Type B pancreatic cell (in vitro differentiated cells): ENCODE data around the gene SLC28A3. TPM values are rescaled to one million over a fixed set of nuclear protein-coding genes. Genes with fewer than 3 reads are reported as not detected.

Experiments used
- DNase-seq: peaks from one replicate; pipeline ENCODE4 v3.0.0; 2021; ENCODE audit warnings: mixed read lengths; ENCODE audit not compliant: unreplicated experiment; ENCODE audit errors: extremely low spot score
- H3K27ac Mint-ChIP-seq: 2 replicates; pipeline ENCODE4 v1.8.0; 2021; ENCODE audit warnings: mild to moderate bottlenecking, mixed read lengths
- H3K27me3 Mint-ChIP-seq: 2 replicates; pipeline ENCODE4 v1.8.0; 2021; ENCODE audit warnings: mixed read lengths
- H3K36me3 Mint-ChIP-seq: 2 replicates; pipeline ENCODE4 v1.8.0; 2021; ENCODE audit warnings: mixed read lengths
- H3K4me1 Mint-ChIP-seq: one replicate; pipeline ENCODE4 v1.8.0; 2021; ENCODE audit warnings: mixed read lengths; ENCODE audit not compliant: unreplicated experiment
- H3K4me3 Mint-ChIP-seq: 2 replicates; pipeline ENCODE4 v1.8.0; 2021; ENCODE audit warnings: mild to moderate bottlenecking, mixed read lengths
- H3K9me3 Mint-ChIP-seq: 2 replicates; pipeline ENCODE4 v1.8.0; 2021; ENCODE audit warnings: mixed read lengths
- CTCF ChIP-seq: fragments of 200-600 bp; sonication (generic); conservative IDR thresholded peaks from 2 replicates; pipeline ENCODE4 v1.5.0; 2021; ENCODE audit warnings: antibody characterized with exemption, mild to moderate bottlenecking
- total RNA-seq: library from RNA; stranded (reverse); gene quantifications from 2 replicates; pipeline ENCODE4 v1.2.1, GENCODE V29; 2021; ENCODE audit warnings: low replicate concordance

SLC28A3 gene
- total RNA-seq, 1 donor from 2014 or later: 2.4 TPM

- no peak for DNase-seq
- H3K27me3 Mint-ChIP-seq: no peaks in the 10 kb centered on the region
- peaks cover 18% of the 10 kb centered on the region for H3K9me3 Mint-ChIP-seq
- no peak overlapping the region for H3K27ac Mint-ChIP-seq
- H3K4me1 Mint-ChIP-seq: peaks cover 13% of the 10 kb centered on the region
- no peaks in the 10 kb centered on the region for H3K36me3 Mint-ChIP-seq
- TF ChIP-seq CTCF: no peak
- no peak overlapping the region for H3K4me3 Mint-ChIP-seq
These were observed 105.0 kb downstream of the SLC28A3 start for GRCh38 chr9:84235511-84235910.

GRCh38 chr9:84230355-84231145, 110.0 kb downstream of the SLC28A3 start:
- peaks cover 13% of the 10 kb centered on the region for H3K4me1 Mint-ChIP-seq
- H3K27ac Mint-ChIP-seq: no peak overlapping the region
- no peak for DNase-seq
- H3K36me3 Mint-ChIP-seq: no peaks in the 10 kb centered on the region
- no peaks in the 10 kb centered on the region for H3K27me3 Mint-ChIP-seq
- H3K9me3 Mint-ChIP-seq: no peaks in the 10 kb centered on the region
- TF ChIP-seq CTCF: no peak
- H3K4me3 Mint-ChIP-seq: no peak overlapping the region

GRCh38 chr9:84229191-84229590, 111.4 kb downstream of the SLC28A3 start:
- Mint-ChIP-seq H3K27me3 (no peaks in the 10 kb centered on the region), H3K9me3 (no peaks in the 10 kb centered on the region), H3K36me3 (no peaks in the 10 kb centered on the region), H3K27ac (no peak overlapping the region), H3K4me1 (peaks cover 13% of the 10 kb centered on the region), H3K4me3 (no peak overlapping the region)
- TF ChIP-seq CTCF: no peak
- DNase-seq: no peak

- no peak for DNase-seq
- H3K9me3 Mint-ChIP-seq: no peaks in the 10 kb centered on the region
- no peak overlapping the region for H3K27ac Mint-ChIP-seq
- H3K27me3 Mint-ChIP-seq: no peaks in the 10 kb centered on the region
- H3K4me3 Mint-ChIP-seq: no peak overlapping the region
- H3K36me3 Mint-ChIP-seq: no peaks in the 10 kb centered on the region
- TF ChIP-seq CTCF: no peak
- peaks cover 13% of the 10 kb centered on the region for H3K4me1 Mint-ChIP-seq
These were observed 112.3 kb downstream of the SLC28A3 start for GRCh38 chr9:84228130-84228720.

GRCh38 chr9:84226126-84226525, 114.4 kb downstream of the SLC28A3 start:
- no peak overlapping the region for H3K27ac Mint-ChIP-seq
- DNase-seq: no peak
- no peak for TF ChIP-seq CTCF
- H3K4me1 Mint-ChIP-seq: peaks cover 10% of the 10 kb centered on the region
- H3K9me3 Mint-ChIP-seq: peaks cover 8% of the 10 kb centered on the region
- H3K36me3 Mint-ChIP-seq: no peaks in the 10 kb centered on the region
- H3K4me3 Mint-ChIP-seq: no peak overlapping the region
- H3K27me3 Mint-ChIP-seq: no peaks in the 10 kb centered on the region
